Nucleus accumbens (tissue), 56 donors: ENCODE data around the gene BCL2L12.
"Not testable (repeated sequence)": the region's sequence is repeated elsewhere in the genome, so short reads cannot be mapped to it uniquely, and the experiment has no call there.

ENCODE experiments used
- DNase-seq, 56 donors: peaks; one replicate each; lab custom pipeline; 2025; lab: John Stamatoyannopoulos, UW

Gene BCL2L12

DNA sequence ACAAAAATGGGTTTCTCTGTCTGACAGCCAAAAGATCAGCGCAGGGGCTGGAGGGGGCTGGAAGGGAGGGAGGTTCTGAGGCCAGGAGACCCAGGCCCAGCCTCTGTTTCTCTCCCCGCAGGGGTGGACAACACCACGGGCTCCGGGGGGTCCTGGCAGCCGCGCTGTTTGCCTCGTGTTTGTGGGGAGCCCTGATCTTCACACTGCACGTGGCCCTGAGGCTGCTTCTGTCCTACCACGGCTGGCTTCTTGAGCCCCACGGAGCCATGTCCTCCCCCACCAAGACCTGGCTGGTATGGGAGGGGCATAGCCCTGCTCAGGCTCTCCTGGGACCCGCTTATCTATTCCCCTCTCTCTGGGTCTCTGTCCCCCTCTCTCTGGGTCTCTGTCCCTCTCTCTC lies 34.8 kb downstream of the BCL2L12 start:
- no peak for DNase-seq

- DNase-seq: no peak
Observed at GRCh38 chr19:49701271-49701786, 35.6 kb downstream of the BCL2L12 start.

DNA sequence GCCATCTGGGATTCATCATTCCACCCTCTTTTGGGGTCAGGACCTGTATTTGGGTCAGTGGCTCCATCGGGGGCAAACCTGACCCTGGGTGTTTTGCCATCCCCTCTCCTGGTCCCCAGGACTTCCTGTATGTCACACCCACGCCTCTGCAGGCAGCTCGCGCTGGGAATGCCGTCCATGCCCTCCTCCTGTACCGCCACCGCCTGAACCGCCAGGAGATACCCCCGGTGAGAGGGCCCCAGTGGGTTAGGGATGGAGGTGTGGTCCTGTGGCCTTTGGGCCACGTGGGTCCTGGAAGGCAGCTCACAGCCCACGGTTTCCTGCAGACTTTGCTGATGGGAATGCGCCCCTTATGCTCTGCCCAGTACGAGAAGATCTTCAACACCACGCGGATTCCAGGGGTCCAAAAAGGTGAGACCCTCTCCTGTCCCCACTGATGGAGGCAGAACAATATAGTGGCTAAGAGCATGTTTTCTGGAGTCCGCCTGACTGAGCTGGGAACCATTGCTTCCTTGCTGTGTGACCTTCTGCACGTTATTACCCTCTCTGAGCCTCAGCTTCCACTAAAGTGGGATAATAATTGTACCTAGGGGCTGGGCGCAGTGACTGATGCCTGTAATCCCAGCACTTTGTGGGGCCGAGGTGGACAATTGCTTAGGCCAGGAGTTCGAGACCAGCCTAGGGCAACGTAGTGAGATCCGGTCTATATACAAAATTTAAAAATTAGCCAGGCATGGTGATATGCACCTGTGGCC lies 39.3 kb downstream of the BCL2L12 start:
- no peak for DNase-seq

- DNase-seq: no peak
Observed at GRCh38 chr19:49705919-49706318, 40.2 kb downstream of the BCL2L12 start.

DNA sequence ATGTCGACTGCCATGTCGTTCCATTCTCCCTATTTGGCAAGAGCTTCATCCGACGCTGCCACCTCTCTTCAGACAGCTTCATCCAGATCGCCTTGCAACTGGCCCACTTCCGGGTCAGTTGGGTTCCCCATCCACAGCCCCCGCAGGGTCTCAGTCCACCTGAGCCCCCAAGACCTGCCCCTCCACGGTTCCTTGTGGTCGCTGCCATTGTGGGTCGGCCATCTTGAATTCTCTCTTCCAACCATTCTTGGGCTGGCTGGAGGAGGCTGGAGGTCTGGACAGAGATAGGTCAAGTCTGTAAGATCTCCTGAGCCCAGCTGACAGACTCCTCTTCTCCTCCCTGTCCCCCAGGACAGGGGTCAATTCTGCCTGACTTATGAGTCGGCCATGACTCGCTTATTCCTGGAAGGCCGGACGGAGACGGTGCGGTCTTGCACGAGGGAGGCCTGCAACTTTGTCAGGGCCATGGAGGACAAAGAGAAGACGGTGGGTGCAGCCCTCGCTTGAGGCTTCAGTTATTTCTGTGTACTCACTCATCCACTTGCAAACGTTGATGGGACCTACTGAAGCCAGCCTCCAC lies 44.7 kb downstream of the BCL2L12 start:
- DNase-seq: no peak

DNA sequence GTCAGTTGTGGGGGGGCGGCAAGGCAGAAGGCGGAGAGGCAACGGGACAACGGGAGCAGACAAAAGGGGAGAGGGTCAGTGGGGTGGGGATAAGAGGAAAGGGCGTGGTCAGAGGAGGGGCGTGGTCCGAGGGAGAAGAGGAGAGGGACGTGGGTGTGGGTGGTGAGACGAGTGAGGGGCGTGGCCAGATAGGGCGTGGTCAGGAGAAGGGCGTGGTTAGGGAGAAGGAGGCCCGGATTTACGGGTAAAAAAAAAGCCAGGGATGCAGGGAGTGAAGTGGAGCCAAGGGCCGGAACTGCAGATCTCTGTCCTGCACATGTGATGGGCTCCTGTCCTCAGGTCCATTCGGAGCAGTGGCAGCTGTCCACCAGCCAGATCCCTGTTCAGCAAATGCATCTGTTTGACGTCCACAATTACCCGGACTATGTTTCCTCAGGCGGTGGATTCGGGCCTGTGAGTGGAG lies 46.7 kb downstream of the BCL2L12 start:
- DNase-seq: peak in 4 of 56 donors; percentile 0 to 42 (median 6)

DNA sequence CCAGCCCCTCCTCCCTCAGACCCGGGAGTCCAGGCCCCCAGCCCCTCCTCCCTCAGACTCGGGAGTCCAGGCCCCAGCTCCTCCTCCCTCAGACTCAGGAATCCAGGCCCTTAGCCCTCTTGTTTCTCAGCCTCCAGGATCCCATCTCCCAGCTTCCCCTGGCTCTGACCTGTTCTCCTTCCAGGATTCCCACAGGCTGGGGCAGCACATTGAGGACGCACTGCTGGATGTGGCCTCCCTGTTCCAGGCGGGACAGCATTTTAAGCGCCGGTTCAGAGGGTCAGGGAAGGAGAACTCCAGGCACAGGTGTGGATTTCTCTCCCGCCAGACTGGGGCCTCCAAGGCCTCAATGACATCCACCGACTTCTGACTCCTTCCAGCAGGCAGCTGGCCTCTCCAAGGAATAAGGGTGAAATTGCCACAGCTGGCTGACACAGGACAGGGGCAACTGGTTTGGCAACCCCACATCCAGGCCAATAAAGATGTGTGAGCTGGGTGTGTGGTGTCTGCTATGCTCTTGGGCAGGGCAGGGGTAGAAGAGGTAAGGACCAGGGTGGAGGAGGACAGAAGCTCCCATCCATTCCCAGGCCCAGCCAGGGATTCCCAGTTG lies 47.6 kb downstream of the BCL2L12 start:
- no peak for DNase-seq

- no peak for DNase-seq
Observed at GRCh38 chr19:49716154-49716553, 50.4 kb downstream of the BCL2L12 start.

- DNase-seq: no peak
Observed at GRCh38 chr19:49718511-49718910, 52.8 kb downstream of the BCL2L12 start.

DNA sequence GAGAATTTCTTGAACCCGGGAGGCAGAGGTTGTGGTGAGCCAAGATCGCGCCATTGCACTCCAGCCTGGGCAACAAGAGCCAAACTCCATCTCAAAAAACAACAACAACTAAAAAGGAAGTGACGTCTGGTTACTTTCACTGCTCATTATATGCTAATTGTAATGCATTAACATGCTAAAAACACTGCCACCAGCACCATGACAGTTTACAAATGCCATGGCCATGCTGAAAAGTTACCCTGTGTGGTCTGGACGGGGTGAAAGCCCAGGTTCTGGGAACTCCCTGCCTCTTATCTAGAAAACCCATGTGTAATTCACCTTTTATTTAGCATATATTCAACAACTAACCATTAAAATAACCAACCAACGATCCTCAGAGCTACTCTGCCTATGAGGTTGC lies 53.3 kb downstream of the BCL2L12 start:
- no peak for DNase-seq

- not testable (repeated sequence) for DNase-seq
Observed at GRCh38 chr19:49719420-49719819, 53.7 kb downstream of the BCL2L12 start.
